ENCODE results near the gene CHPT1. TPM values are rescaled to one million over a fixed set of nuclear protein-coding genes. Genes with fewer than 3 reads are reported as not detected.

CHPT1 gene
- total and polyA plus RNA-seq, 2 donors (not counting 3 experiments of a cell fraction or from before 2014, with no cell fraction given), result 12.1 to 19.3 TPM

DNA sequence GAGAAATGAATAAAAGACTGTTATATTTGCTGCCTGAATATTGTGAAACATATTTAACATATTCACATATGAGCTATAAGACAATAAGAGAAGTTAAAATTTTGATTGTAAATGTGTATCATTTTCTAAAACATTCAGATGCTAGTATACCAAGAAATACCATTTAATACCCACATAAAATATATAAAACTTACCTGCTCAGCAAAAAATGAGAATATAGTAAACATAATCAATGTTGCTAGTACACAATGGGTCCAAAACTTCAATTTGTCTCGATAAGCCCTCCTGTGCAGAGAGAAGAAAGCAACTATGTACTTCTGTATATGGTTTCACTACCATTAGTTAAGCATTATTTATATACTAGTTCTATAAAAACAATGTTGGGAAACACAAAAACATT lies 51.5 kb downstream of the CHPT1 start:
- Histone ChIP-seq H3K36me3 (ENCODE audit: control insufficient read depth in 2 of 2, extremely low read depth in 1 of 2, insufficient read depth in 2 of 2, low read length in 2 of 2) (peaks cover 0 to 10% of the 10 kb centered on the region in 2 experiments), H3K27me3 (ENCODE audit: control insufficient read depth in 2 of 2, insufficient read depth in 2 of 2, low read length in 2 of 2) (no peaks in the 10 kb centered on the region), H3K4me1 (ENCODE audit: control insufficient read depth, extremely low read depth, insufficient read depth, low read length) (no peaks in the 10 kb centered on the region), H3K9me3 (replicated peaks; ENCODE audit: control insufficient read depth, insufficient read depth, low read length) (no peaks in the 10 kb centered on the region), H3K79me2 (ENCODE audit: control insufficient read depth, insufficient read depth, low read length) (no peaks in the 10 kb centered on the region), H4K20me1 (replicated peaks; ENCODE audit: control insufficient read depth, extremely low read depth, insufficient read depth, low read length) (no peaks in the 10 kb centered on the region), H3K4me2 (ENCODE audit: insufficient read depth, low read length) (no peak overlapping the region), H3K4me3 (replicated peaks in 1 of 3; ENCODE audit: insufficient read depth in 1 of 3, low read depth in 1 of 3, low read length in 3 of 3) (no peak overlapping the region), H2AFZ (ENCODE audit: low read depth, low read length) (no peak overlapping the region), H3K9ac (replicated peaks; ENCODE audit: extremely low read depth, insufficient read depth, low read length) (no peak overlapping the region), H3K9me1 (replicated peaks; ENCODE audit: control insufficient read depth, extremely low read depth, insufficient read depth, low read length) (no peaks in the 10 kb centered on the region), H3K27ac (ENCODE audit: insufficient read depth, low read depth, low read length) (no peak overlapping the region)
- FAIRE-seq, result no peak
- TF ChIP-seq GATA2 (IDR thresholded peaks at IDR 0.05; ENCODE audit: insufficient read depth, insufficient read length, low read depth, low read length) (no peak), FOS (IDR thresholded peaks at IDR 0.05; ENCODE audit: borderline replicate concordance, insufficient read depth, low read length) (no peak), POLR2AphosphoS5 (IDR thresholded peaks at IDR 0.05; ENCODE audit: insufficient read depth, low read depth, low read length) (no peak), MYC (IDR thresholded peaks at IDR 0.05; ENCODE audit: low read depth, low read length) (no peak)
- no peak for DNase-seq (ENCODE audit: low read depth, low spot score)
- ChIA-PET CTCF (interaction anchor here (1.8 kb wide), 1 partner anchor 11 kb away, joined by 7 read pairs; no protein-coding TSS in a partner anchor), POLR2A (no interaction called here)
- intact Hi-C loops (cut with micrococcal nuclease), result no loop called here
- no TSS peak for BruUV-seq (replicated peaks)
- dilution Hi-C loops (cut with MboI; ENCODE audit: extremely low pct_ligation_motif_present, low sequenced_read_pairs), result no loop called here

DNA sequence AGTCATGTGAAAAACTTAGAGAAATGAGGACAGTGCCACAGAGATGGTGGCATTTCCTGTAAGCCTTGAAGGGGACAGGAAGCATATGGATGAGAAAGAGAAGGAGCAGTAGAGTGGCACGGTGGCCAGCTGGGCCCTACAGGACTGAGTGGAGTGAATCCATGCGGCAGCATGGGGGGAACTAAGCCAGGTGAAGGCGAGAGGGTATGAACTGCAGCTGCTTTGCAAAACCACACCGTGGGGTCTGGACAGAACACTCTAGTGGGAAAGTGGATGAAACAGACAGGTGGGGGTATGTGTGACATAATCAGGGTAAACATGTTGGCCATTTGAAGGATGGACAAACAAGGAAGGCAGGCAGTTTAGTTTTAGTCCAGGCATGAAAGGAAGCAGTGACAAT lies 52.2 kb downstream of the CHPT1 start:
- CTCF ChIA-PET, result no interaction called here
- Histone ChIP-seq H3K9me3 (replicated peaks; ENCODE audit: control insufficient read depth, insufficient read depth, low read length) (no peaks in the 10 kb centered on the region), H3K9me1 (replicated peaks; ENCODE audit: control insufficient read depth, extremely low read depth, insufficient read depth, low read length) (no peaks in the 10 kb centered on the region), H3K4me2 (ENCODE audit: insufficient read depth, low read length) (no peak overlapping the region), H3K27ac (ENCODE audit: insufficient read depth, low read depth, low read length) (no peak overlapping the region), H3K27me3 (ENCODE audit: control insufficient read depth in 2 of 2, insufficient read depth in 2 of 2, low read length in 2 of 2) (no peaks in the 10 kb centered on the region), H3K79me2 (ENCODE audit: control insufficient read depth, insufficient read depth, low read length) (no peaks in the 10 kb centered on the region), H4K20me1 (replicated peaks; ENCODE audit: control insufficient read depth, extremely low read depth, insufficient read depth, low read length) (no peaks in the 10 kb centered on the region), H2AFZ (ENCODE audit: low read depth, low read length) (no peak overlapping the region), H3K4me1 (ENCODE audit: control insufficient read depth, extremely low read depth, insufficient read depth, low read length) (no peaks in the 10 kb centered on the region), H3K4me3 (replicated peaks in 1 of 3; ENCODE audit: insufficient read depth in 1 of 3, low read depth in 1 of 3, low read length in 3 of 3) (no peak overlapping the region), H3K36me3 (ENCODE audit: control insufficient read depth in 2 of 2, extremely low read depth in 1 of 2, insufficient read depth in 2 of 2, low read length in 2 of 2) (peaks cover 0 to 8% of the 10 kb centered on the region in 2 experiments), H3K9ac (replicated peaks; ENCODE audit: extremely low read depth, insufficient read depth, low read length) (no peak overlapping the region)
- no peak for DNase-seq (ENCODE audit: low read depth, low spot score)
- dilution Hi-C loops (cut with MboI; ENCODE audit: extremely low pct_ligation_motif_present, low sequenced_read_pairs) (no loop called here), intact Hi-C loops (cut with micrococcal nuclease) (no loop called here)
- peak; percentile 48 for FAIRE-seq
- POLR2A ChIA-PET, result no interaction called here
- TF ChIP-seq EZH2 (IDR thresholded peaks at IDR 0.05; ENCODE audit: borderline replicate concordance, low read depth, low read length, severe bottlenecking) (no peak), FOS (IDR thresholded peaks at IDR 0.05; ENCODE audit: borderline replicate concordance, insufficient read depth, low read length) (no peak), MYC (IDR thresholded peaks at IDR 0.05; ENCODE audit: low read depth, low read length) (no peak), JUN (IDR thresholded peaks at IDR 0.05; ENCODE audit: borderline replicate concordance, insufficient read depth, insufficient read length, low read depth) (no peak), POLR2A (IDR thresholded peaks at IDR 0.05; ENCODE audit: low read depth, low read length) (no peak)
- TF ChIP-seq, protein P1, sequence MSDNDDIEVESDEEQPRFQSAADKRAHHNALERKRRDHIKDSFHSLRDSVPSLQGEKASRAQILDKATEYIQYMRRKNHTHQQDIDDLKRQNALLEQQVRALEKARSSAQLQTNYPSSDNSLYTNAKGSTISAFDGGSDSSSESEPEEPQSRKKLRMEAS (IDR thresholded peaks at IDR 0.05; ENCODE audit: insufficient read depth, insufficient read length), result no peak
- no TSS peak for BruUV-seq (replicated peaks)

All from endothelial cell of umbilical vein (primary cell).